NCI-H2107 (cell line): ENCODE measurements around the gene FAM83G.
"Not testable (repeated sequence)": the region's sequence is repeated elsewhere in the genome, so short reads cannot be mapped to it uniquely, and the experiment has no call there.

Source experiments
- DNase-seq: peaks from one replicate; lab custom pipeline; 2025; lab: John Stamatoyannopoulos, UW

FAM83G gene

DNA sequence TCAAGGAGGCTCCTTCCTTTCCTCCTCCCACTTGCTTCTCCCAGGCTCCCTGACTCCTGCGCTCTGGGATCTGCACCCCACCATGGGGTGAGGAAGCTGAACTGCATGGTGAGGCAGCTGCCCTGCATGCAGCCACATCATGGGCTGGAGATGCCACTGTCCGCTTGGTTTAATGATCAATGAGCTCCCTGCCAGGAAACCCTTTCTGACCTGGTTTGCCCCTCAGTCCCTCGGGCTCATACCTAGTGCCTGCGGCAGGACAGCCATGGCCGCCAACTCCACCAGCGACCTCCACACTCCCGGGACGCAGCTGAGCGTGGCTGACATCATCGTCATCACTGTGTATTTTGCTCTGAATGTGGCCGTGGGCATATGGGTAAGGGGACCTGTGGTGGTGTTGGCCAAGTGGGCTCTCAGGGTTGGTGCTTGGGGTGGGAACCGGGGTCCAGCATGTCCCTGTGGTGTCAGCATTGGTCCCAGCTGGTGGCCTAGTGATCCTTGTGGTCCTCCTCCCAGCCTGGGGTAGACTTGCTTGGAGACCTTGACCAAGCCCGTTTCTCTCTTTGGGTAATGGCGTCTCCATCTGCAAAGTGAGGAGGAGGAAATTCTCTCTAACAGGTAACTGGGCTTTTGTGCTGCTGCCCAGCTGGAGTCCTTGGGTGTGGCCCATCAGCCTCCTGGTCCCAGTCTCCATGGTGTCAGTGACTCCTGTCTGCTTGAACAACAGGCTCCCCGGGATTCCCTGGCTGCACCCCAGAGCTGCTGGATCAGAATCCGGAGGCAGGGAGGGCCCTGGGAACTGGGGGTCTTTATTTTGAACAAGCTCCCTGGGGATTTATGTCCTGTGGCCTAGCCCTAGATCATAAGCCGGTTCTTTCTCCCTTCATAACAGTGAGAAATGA, 52.4 kb downstream of the FAM83G start, which contains the start of gene SLC5A10:
Gene SLC5A10, plus strand, starts transcription at position 225 of the 902 bp plus-strand sequence. Its CDS starts 41 bp downstream, at position 266.
- no peak for DNase-seq

DNA sequence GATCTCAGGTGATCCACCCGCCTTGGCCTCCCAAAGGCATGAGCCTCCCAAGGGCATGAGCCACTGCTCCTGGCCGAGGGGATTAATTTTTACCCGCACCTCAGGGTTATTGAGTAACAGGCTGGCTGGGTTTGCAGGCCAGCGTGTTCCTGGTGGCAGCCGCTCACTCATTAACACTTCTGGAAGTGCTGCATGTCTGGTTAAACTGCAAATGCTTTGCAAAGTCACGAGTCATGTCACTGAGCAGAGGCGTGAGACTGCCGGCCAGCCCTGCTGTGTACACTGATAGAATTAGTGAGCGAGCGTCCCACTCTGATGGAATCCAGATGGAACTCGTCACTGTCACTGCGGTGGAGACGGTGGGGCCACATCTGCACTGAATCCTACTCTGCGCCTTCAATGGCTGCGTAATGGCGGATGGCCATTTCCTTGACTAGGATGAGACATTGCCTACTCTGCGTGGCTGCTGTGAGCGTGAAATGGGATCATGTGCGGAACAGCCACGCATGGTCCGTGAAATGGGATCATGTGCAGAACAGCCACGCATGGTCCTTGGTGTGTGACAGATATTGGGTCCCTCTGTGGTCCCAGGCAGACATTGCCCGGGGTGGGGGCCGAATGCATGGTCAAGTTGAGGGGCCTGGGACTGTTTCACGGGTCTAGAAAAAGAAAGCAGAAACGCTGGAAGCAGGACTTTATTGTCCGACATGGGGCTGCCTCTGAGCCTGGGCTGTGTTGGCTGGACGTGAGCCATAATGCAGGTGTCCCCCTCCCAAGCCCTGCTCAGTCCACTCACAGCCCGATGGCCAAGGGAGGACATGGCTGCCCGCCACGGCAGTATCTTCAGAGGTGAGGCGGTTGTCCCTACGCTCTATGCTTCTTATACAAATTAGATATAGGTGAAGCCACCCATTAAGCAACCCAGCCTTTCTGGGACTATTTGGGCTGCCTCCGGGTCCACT, 53.3 kb downstream of the FAM83G start:
- DNase-seq = no peak

GRCh38 chr17:18950346-18950745, 54.2 kb downstream of the FAM83G start:
- no peak for DNase-seq

- DNase-seq = no peak
Observed at GRCh38 chr17:18949566-18949965, 55.0 kb downstream of the FAM83G start.

DNA sequence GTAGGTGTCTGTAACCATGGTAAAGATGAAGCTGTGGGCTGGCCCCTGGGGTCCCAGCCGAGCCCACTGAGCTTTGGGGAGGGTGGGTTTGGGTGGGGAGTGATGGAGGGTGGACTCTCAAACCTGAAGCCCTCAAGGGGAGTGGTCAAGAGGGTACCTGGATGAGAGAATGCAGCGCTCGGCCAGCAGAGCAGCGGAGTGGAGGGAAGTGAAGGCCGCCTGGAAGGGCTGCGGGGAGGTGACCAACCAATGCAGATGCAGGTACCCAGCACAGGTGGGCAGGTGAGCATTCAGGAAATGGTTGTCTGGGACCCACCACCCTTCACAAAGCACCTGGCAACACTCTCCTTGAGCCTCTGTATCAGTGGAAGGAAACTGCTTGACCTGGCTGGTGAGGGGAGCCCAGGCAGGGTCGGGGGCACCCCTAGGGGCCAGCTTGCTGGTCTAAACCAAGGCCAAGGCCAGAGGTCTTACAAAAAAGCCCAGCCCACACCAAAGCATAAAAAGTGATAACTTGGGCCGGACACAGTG, 56.0 kb downstream of the FAM83G start:
- DNase-seq = no peak

GRCh38 chr17:18947866-18948265, 56.7 kb downstream of the FAM83G start:
- no peak for DNase-seq

- DNase-seq = no peak
Observed at GRCh38 chr17:18946536-18946935, 58.0 kb downstream of the FAM83G start.

- no peak for DNase-seq
Observed at GRCh38 chr17:18944646-18945045, 59.9 kb downstream of the FAM83G start.

DNA sequence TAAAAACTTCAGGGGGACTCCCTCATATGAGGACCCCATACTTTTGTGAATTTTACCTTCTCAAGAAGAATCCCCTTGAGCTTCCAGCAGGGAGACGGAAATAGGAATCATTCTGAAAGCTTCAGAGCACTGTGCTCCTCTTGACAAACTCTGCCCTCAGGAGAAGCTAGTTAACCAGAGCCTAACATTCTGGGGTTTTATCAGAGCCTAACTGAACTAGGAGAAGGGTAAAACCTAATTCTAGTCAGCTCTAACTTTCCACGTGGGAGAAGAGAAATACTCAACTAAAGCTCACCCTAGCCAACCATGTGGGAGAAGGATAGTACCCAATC, 65.9 kb downstream of the FAM83G start:
- no peak for DNase-seq

DNA sequence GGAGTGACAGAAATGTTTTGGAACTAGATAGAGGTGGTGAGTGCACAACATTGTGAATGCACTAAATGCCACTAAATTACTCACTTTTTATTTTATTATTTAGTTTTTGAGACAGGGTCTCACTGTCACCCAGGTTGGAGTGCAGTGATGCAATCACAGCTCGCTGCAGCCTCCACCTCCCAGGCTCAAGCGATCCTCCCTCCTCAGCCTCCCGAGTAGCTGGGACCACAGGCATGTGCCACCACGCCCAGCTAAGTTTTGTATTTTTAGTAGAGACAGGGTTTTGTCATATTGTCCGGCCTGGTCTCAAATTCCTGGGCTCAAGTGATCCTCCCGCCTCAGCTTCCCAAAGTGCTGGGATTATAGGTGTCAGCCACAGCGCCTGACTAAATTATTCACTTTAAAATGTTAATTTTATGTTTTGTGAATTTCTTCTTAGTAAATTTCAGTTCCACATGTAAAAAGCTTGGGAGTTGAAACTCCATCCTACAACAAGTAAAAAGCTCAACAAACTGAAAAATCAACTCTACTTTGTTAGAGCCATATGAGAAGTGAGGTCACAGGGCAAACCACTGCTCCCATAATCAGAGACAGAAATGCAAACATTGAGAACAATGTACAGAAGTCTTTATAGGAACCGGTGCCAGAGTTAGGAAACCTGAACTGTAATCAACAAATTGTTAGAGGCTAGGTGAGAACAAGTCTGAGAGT, 66.4 kb downstream of the FAM83G start:
- DNase-seq = no peak

GRCh38 chr17:18933102-18934058, 71.2 kb downstream of the FAM83G start:
- no peak for DNase-seq

DNA sequence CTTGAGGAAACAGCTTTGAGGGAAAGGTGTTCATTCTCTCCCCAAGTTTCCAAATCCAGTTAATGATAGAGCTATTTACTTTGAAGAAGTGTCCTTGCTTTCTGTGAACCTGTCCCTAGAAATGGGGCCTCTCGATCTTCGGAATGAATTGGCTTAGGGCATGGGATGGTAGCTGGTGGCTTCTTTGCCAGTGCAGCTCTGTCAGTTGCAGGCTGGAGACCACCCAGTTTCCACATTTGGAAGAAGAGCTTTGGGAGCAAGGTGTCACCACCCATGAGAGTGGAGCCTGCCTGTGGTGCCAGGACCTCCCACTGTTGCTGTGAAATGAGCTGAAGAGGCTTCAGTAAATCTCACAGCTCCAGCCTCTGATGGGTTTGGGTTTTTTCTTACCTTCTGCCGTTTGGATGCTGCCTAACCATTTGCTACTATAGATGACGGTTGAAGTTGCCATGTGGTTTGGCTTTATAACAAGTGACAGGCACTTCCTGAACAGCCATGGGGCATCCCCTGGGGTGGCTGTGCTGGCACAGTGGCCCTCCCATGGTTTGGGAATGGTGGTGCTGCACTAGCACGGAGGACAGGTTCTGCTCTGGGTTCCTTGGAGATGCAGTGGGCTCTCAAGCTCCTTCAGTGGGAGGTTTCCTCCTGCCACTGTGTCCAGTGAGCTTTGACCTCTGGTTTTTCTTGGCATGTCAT, 72.1 kb downstream of the FAM83G start:
- DNase-seq = no peak

DNA sequence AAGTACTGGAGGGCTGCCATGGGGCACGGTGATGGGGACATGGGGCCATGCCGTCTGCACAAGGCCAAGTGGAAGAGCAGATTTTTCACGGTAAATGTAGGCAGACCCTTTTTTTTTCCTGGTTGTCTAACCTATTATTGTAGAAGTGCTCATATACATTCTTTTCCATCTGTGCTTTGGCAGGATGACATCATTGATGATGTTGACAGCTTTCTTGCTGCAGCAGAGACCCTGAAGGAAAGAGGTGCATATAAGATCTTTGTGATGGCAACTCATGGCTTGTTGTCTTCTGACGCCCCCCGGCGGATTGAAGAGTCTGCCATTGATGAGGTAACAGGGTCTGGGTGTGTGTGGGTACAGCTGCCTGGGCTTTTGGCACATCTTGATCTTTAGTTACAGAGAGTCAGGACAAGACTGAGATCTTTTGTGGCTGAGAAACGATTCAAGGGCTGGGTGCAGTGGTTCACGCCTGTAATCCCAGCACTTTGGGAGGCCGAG, 75.9 kb downstream of the FAM83G start:
- DNase-seq = no peak

DNA sequence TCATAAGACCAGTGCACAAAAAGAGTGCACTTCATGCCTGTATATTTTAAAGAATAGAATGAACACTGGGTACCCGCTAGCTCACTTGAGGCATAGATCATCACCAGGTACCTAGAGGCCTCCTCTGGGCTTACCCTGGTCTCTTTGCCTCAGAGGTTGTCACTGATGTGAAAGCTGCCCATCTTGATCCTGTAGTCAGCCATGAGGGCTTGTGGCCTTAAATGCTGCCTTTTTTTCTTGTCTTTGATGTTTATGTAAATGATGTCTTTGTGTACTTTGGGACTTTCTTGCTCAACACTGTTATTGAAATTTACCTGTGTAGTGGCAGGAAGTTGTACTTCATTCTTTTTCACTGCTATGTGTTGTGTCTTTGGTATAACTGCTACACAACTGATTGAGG, 79.4 kb downstream of the FAM83G start:
- no peak for DNase-seq

DNA sequence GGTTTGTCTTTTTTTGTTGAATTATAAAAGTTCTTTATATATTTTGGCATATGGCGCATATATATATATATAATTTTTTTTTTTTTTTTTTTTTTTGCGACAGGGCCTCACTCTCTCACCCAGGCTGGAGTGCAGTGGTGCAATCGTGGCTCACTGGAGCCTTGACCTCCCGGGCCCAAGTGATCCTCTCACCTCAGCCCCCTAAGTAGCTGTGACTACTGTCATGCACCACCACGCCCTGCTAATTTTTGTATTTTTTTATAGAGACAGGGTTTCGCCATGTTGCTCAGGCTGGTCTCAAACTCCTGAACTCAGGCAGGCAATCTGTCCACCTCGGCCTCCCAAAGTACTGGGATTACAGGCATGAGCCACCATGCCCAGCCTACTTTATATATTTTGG, 82.0 kb downstream of the FAM83G start:
- DNase-seq = not testable (repeated sequence)

DNA sequence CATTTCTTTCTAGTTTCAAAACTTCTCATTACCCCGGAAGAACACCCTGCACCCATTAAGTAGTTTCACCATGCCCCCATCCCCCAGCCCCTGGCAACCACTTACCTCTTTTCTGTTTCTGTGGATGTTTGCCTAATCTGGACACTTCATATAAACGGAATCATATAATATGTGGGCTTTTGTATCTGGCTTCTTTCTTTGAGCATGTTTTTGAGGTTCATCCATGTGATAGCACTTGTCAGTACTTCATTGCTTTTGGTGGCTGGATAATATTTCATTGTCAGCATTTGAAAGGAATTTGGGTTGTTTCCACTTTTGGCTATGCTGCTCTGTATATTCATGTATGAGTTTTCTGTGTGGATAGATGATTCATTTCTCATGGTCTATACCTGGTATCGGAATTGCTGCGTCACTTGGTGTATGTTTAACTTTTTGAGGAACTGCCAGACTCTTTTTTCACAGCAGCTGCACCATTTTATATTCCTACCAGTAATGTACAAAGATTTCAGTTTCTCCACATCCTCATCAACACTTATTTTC, 82.6 kb downstream of the FAM83G start:
- DNase-seq = no peak

GRCh38 chr17:18921485-18921884, 83.1 kb downstream of the FAM83G start:
- DNase-seq = no peak

DNA sequence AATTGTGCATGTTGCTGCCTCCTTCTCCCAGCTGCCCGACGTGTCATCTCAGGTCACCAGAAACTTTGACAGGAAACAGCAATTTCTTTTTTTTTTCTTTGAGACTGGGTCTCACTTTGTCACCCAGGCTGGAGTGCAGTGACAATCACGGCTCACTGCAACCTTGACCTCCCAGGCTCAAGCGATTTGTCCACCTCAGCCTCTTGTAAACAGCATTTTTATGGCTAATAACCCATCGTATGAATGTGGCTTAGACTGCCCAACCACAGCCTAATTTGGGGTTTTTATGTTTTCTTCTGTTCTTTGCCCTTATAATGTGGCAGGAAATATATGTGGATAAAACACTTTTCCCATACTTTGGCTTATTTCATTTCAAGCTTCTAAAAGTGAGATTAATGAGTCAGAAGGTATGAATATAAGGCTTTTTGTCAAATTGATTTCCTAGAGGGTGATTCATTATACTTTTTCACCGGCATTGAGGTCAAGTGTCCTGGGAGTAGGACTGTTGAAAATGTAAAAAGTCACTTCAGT, 83.6 kb downstream of the FAM83G start:
- DNase-seq = no peak

DNA sequence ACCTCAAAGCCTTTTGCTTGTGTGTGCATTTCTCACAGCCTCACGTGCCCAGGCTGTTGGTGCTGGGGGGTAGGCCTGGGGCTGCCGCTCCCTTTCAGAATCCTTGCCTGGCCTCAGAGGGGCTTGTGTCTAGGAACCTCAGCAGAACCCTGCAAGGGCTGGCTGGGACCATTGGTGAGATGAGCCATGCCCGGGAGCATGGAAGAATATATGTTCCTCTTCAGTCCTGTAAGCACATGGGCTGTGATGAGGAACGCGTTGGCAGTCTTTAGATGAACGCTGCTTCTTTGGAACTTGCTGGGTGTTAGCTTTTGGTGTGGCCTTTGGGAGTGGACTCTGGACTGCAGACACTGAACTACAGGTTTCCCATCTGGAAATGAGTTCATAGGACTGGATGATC, 84.6 kb downstream of the FAM83G start:
- no peak for DNase-seq
